IPS-20b (cell line): Measurements from ENCODE around the gene LNPK.

Source experiments
- H3K27ac ChIP-seq: one replicate; pipeline ENCODE4 v1.5.1; 2013; ENCODE audit warnings: low read length
- H3K27me3 ChIP-seq: 2 replicates; pipeline ENCODE4 v1.6.1; 2013; ENCODE audit warnings: mild to moderate bottlenecking, low read length, inconsistent platforms; ENCODE audit not compliant: insufficient read depth
- H3K36me3 ChIP-seq: 2 replicates; pipeline ENCODE4 v1.6.1; 2013; ENCODE audit warnings: low read depth, mild to moderate bottlenecking, inconsistent platforms, low read length, moderate library complexity; ENCODE audit not compliant: insufficient read depth
- H3K4me1 ChIP-seq: 2 replicates; pipeline ENCODE4 v1.6.1; 2013; ENCODE audit warnings: mild to moderate bottlenecking, control low read depth, inconsistent platforms, low read length, moderate library complexity; ENCODE audit not compliant: insufficient read depth
- H3K4me3 ChIP-seq: 2 replicates; pipeline ENCODE4 v1.5.1; 2013; ENCODE audit warnings: mild to moderate bottlenecking, low read length, inconsistent platforms
- H3K9ac ChIP-seq: 2 replicates; pipeline ENCODE4 v1.6.1; 2013; ENCODE audit warnings: low read depth, mild to moderate bottlenecking, inconsistent platforms, low read length, moderate library complexity
- H3K9me3 ChIP-seq: 2 replicates; pipeline ENCODE4 v1.6.1; 2013; ENCODE audit warnings: mild to moderate bottlenecking, low read depth, low read length, inconsistent platforms; ENCODE audit not compliant: insufficient read depth

LNPK gene

GRCh38 chr2:175892046-175892445 lies 110.0 kb downstream of the LNPK start:
- H3K4me1 ChIP-seq = no peaks in the 10 kb centered on the region
- H3K9me3 ChIP-seq = no peaks in the 10 kb centered on the region
- no peak overlapping the region for H3K9ac ChIP-seq
- H3K4me3 ChIP-seq = no peak overlapping the region
- H3K27ac ChIP-seq = no peak overlapping the region
- no peaks in the 10 kb centered on the region for H3K36me3 ChIP-seq
- H3K27me3 ChIP-seq = no peaks in the 10 kb centered on the region

- Histone ChIP-seq H3K4me1 (no peaks in the 10 kb centered on the region), H3K27me3 (no peaks in the 10 kb centered on the region), H3K4me3 (no peak overlapping the region), H3K9ac (no peak overlapping the region), H3K36me3 (no peaks in the 10 kb centered on the region), H3K9me3 (no peaks in the 10 kb centered on the region), H3K27ac (no peak overlapping the region)
Observed at GRCh38 chr2:175890636-175891242, 111.3 kb downstream of the LNPK start.

- Histone ChIP-seq H3K27ac (no peak overlapping the region), H3K9me3 (no peaks in the 10 kb centered on the region), H3K4me1 (no peaks in the 10 kb centered on the region), H3K4me3 (no peak overlapping the region), H3K27me3 (no peaks in the 10 kb centered on the region), H3K9ac (no peak overlapping the region), H3K36me3 (no peaks in the 10 kb centered on the region)
Observed at GRCh38 chr2:175889701-175890302, 112.3 kb downstream of the LNPK start.

GRCh38 chr2:175887776-175888175 lies 114.3 kb downstream of the LNPK start:
- no peaks in the 10 kb centered on the region for H3K36me3 ChIP-seq

GRCh38 chr2:175884697-175885393 lies 117.2 kb downstream of the LNPK start:
- no peaks in the 10 kb centered on the region for H3K27me3 ChIP-seq
- H3K4me3 ChIP-seq = no peak overlapping the region
- no peak overlapping the region for H3K27ac ChIP-seq
- H3K9me3 ChIP-seq = no peaks in the 10 kb centered on the region
- no peaks in the 10 kb centered on the region; the same call in 1 of the 2 replicates for H3K4me1 ChIP-seq
- H3K36me3 ChIP-seq = no peaks in the 10 kb centered on the region
- H3K9ac ChIP-seq = no peak overlapping the region

More at GRCh38 chr2:175887776-175888175, 114.3 kb downstream of the LNPK start:
- no peak overlapping the region for H3K9ac ChIP-seq
- no peak overlapping the region for H3K4me3 ChIP-seq
- H3K27me3 ChIP-seq = no peaks in the 10 kb centered on the region
- no peaks in the 10 kb centered on the region for H3K9me3 ChIP-seq
- H3K4me1 ChIP-seq = no peaks in the 10 kb centered on the region; the same call in 1 of the 2 replicates
- no peak overlapping the region for H3K27ac ChIP-seq

- H3K27me3 ChIP-seq = no peaks in the 10 kb centered on the region
- no peak overlapping the region for H3K4me3 ChIP-seq
- H3K36me3 ChIP-seq = no peaks in the 10 kb centered on the region
- no peaks in the 10 kb centered on the region; the same call in 1 of the 2 replicates for H3K4me1 ChIP-seq
- no peaks in the 10 kb centered on the region for H3K9me3 ChIP-seq
- no peak overlapping the region for H3K27ac ChIP-seq
- no peak overlapping the region for H3K9ac ChIP-seq
Observed at GRCh38 chr2:175883586-175884194, 118.4 kb downstream of the LNPK start.

- no peaks in the 10 kb centered on the region for H3K36me3 ChIP-seq
- H3K27ac ChIP-seq = no peak overlapping the region
- H3K27me3 ChIP-seq = no peaks in the 10 kb centered on the region
- H3K4me3 ChIP-seq = no peak overlapping the region
- H3K4me1 ChIP-seq = no peaks in the 10 kb centered on the region; the same call in 1 of the 2 replicates
- no peaks in the 10 kb centered on the region for H3K9me3 ChIP-seq
- no peak overlapping the region for H3K9ac ChIP-seq
Observed at GRCh38 chr2:175879679-175880078, 122.4 kb downstream of the LNPK start.

- Histone ChIP-seq H3K4me3 (no peak overlapping the region), H3K4me1 (no peaks in the 10 kb centered on the region), H3K9me3 (no peaks in the 10 kb centered on the region), H3K9ac (no peak overlapping the region), H3K36me3 (no peaks in the 10 kb centered on the region), H3K27ac (no peak overlapping the region), H3K27me3 (no peaks in the 10 kb centered on the region)
Observed at GRCh38 chr2:175877845-175878544, 124.1 kb downstream of the LNPK start.

GRCh38 chr2:175874291-175874690 lies 127.8 kb downstream of the LNPK start:
- no peak overlapping the region for H3K4me3 ChIP-seq
- no peaks in the 10 kb centered on the region for H3K36me3 ChIP-seq
- H3K27ac ChIP-seq = no peak overlapping the region
- no peak overlapping the region for H3K9ac ChIP-seq
- no peaks in the 10 kb centered on the region for H3K27me3 ChIP-seq
- no peaks in the 10 kb centered on the region for H3K4me1 ChIP-seq
- no peaks in the 10 kb centered on the region for H3K9me3 ChIP-seq
